WTC11 (cell line): Measurements from ENCODE around the gene GPR108. TPM values are rescaled to one million over a fixed set of nuclear protein-coding genes. Genes with fewer than 3 reads are reported as not detected.

Experiments used
- ATAC-seq: fragments of 200-7000 bp; cut with Tn5 transposase; 2 replicates; pipeline ENCODE4 v1.10.0; 2021; ENCODE audit warnings: mild to moderate bottlenecking, moderate library complexity
- CTCF ChIA-PET: fragments of 300-600 bp; sonication (Branson Sonifier 250); formaldehyde crosslinking; loops from one replicate; lab custom pipeline; 2021; ENCODE audit warnings: antibody characterized with exemption; lab: Charles Lee
- POLR2A ChIA-PET: fragments of 350-600 bp; sonication (Branson Sonifier 250); formaldehyde crosslinking; loops from one replicate; lab custom pipeline; 2021; ENCODE audit warnings: antibody characterized with exemption; lab: Charles Lee
- DNase-seq: peaks from one replicate; pipeline ENCODE4 v3.0.0; 2021; ENCODE audit warnings: low spot score
- H3K27ac Mint-ChIP-seq: 2 replicates; pipeline ENCODE4 v1.8.0; 2021; ENCODE audit warnings: mixed read lengths
- H3K27me3 Mint-ChIP-seq: 2 replicates; pipeline ENCODE4 v1.8.0; 2021; ENCODE audit warnings: low read depth, mild to moderate bottlenecking, moderate library complexity, mixed read lengths
- H3K36me3 Mint-ChIP-seq: 2 replicates; pipeline ENCODE4 v1.8.0; 2021; ENCODE audit warnings: mixed read lengths
- H3K4me1 Mint-ChIP-seq: 2 replicates; pipeline ENCODE4 v1.8.0; 2022; ENCODE audit warnings: mixed read lengths
- H3K4me3 Mint-ChIP-seq: 2 replicates; pipeline ENCODE4 v1.8.0; 2021; ENCODE audit warnings: mild to moderate bottlenecking, moderate library complexity, mixed read lengths
- H3K9me3 Mint-ChIP-seq: 2 replicates; pipeline ENCODE4 v1.8.0; 2021; ENCODE audit warnings: mixed read lengths
- AR ChIP-seq: fragments of 250-450 bp; sonication (Bioruptor Pico); IDR thresholded peaks from 2 replicates; pipeline ENCODE4 v1.9.0; 2021; ENCODE audit warnings: mild to moderate bottlenecking
- CTCF ChIP-seq: fragments of 200-600 bp; IDR thresholded peaks from 2 replicates; pipeline ENCODE4 v1.8.0; 2022; ENCODE audit warnings: antibody characterized with exemption
- EMX1 ChIP-seq: fragments of 250-450 bp; sonication (Bioruptor Pico); IDR thresholded peaks from 2 replicates; pipeline ENCODE4 v1.8.0; 2021; ENCODE audit warnings: mild to moderate bottlenecking
- ETV6 ChIP-seq: sonication (generic); formaldehyde crosslinking; IDR thresholded peaks from 2 replicates; pipeline ENCODE4 v1.8.1; 2022; ENCODE audit warnings: mild to moderate bottlenecking, missing genetic modification reagents
- FOXP1 ChIP-seq: sonication (generic); formaldehyde crosslinking; IDR thresholded peaks from 2 replicates; pipeline ENCODE4 v1.8.0; 2022; ENCODE audit warnings: missing genetic modification reagents, mild to moderate bottlenecking, moderate library complexity, borderline replicate concordance
- HMGA2 ChIP-seq: fragments of 250-450 bp; sonication (Bioruptor Pico); IDR thresholded peaks from 2 replicates; pipeline ENCODE4 v1.4.0; 2021; ENCODE audit warnings: mild to moderate bottlenecking, moderate library complexity
- HMGXB4 ChIP-seq: sonication (generic); formaldehyde crosslinking; IDR thresholded peaks from 2 replicates; pipeline ENCODE4 v1.8.1; 2023; ENCODE audit warnings: mild to moderate bottlenecking, moderate library complexity, missing genetic modification reagents
- JAZF1 ChIP-seq: fragments of 250-450 bp; sonication (Bioruptor Pico); IDR thresholded peaks from 2 replicates; pipeline ENCODE4 v1.9.0; 2021; ENCODE audit warnings: moderate library complexity, mild to moderate bottlenecking, inconsistent platforms
- MAX ChIP-seq: sonication (generic); formaldehyde crosslinking; IDR thresholded peaks from 2 replicates; pipeline ENCODE4 v1.8.0; 2022; ENCODE audit warnings: mild to moderate bottlenecking, missing genetic modification reagents
- MYBL2 ChIP-seq: sonication (generic); formaldehyde crosslinking; IDR thresholded peaks from 2 replicates; pipeline ENCODE4 v1.8.1; 2023; ENCODE audit warnings: mild to moderate bottlenecking, moderate library complexity, missing genetic modification reagents
- NR3C1 ChIP-seq: sonication (generic); formaldehyde crosslinking; conservative IDR thresholded peaks from 2 replicates; pipeline ENCODE4 v1.8.1; 2023; ENCODE audit warnings: low read depth, mild to moderate bottlenecking, missing genetic modification reagents
- RORB ChIP-seq: fragments of 250-450 bp; sonication (Bioruptor Pico); IDR thresholded peaks from 2 replicates; pipeline ENCODE4 v1.9.0; 2021; ENCODE audit warnings: mild to moderate bottlenecking
- SP1 ChIP-seq: sonication (generic); formaldehyde crosslinking; conservative IDR thresholded peaks from 2 replicates; pipeline ENCODE4 v1.8.1; 2022; ENCODE audit warnings: missing genetic modification reagents
- TCF7 ChIP-seq: sonication (generic); formaldehyde crosslinking; IDR thresholded peaks from 2 replicates; pipeline ENCODE4 v1.8.0; 2022; ENCODE audit warnings: mild to moderate bottlenecking, low read depth, missing genetic modification reagents, moderate library complexity
- TEAD4 ChIP-seq: sonication (generic); formaldehyde crosslinking; IDR thresholded peaks from 2 replicates; pipeline ENCODE4 v1.8.0; 2022; ENCODE audit warnings: mild to moderate bottlenecking, missing genetic modification reagents
- USF1 ChIP-seq: sonication (generic); formaldehyde crosslinking; IDR thresholded peaks from 2 replicates; pipeline ENCODE4 v1.8.0; 2022; ENCODE audit warnings: mild to moderate bottlenecking, missing genetic modification reagents
- ZBTB21 ChIP-seq: sonication (generic); formaldehyde crosslinking; IDR thresholded peaks from 2 replicates; pipeline ENCODE4 v1.8.1; 2023; ENCODE audit warnings: mild to moderate bottlenecking, missing genetic modification reagents, borderline replicate concordance
- ZNF121 ChIP-seq: sonication (generic); formaldehyde crosslinking; IDR thresholded peaks from 2 replicates; pipeline ENCODE4 v1.8.0; 2023; ENCODE audit warnings: missing genetic modification reagents
- ZNF232 ChIP-seq: sonication (generic); formaldehyde crosslinking; IDR thresholded peaks from 2 replicates; pipeline ENCODE4 v1.8.0; 2022; ENCODE audit warnings: mild to moderate bottlenecking, missing genetic modification reagents
- ZNF396 ChIP-seq: fragments of 250-450 bp; sonication (Bioruptor Pico); IDR thresholded peaks from 2 replicates; pipeline ENCODE4 v1.8.0; 2021; ENCODE audit warnings: mild to moderate bottlenecking, moderate library complexity, borderline replicate concordance
- ZNF532 ChIP-seq: fragments of 250-450 bp; sonication (Bioruptor Pico); IDR thresholded peaks from 2 replicates; pipeline ENCODE4 v1.9.0; 2021; ENCODE audit warnings: mild to moderate bottlenecking, borderline replicate concordance
- total RNA-seq: library from RNA; stranded (reverse); gene quantifications from 3 replicates; pipeline ENCODE4 v1.2.3, GENCODE V29; 2021

The GPR108 gene
- total RNA-seq, 1 experiment from 2014 or later, result 48.7 TPM

GRCh38 chr19:6753178-6754031 lies 16.0 kb upstream of the GPR108 start (continued):
- TF ChIP-seq HMGXB4 (peak; percentile 65; the same call in 1 of the 2 replicates), AR (CRISPR knock-in tag) (no peak), FOXP1 (CRISPR knock-in tag) (no peak; the same call in 1 of the 2 replicates), USF1 (CRISPR knock-in tag) (peak; percentile 91), HMGA2 (CRISPR knock-in tag) (no peak), ZNF396 (CRISPR knock-in tag) (no peak), ZNF232 (CRISPR knock-in tag) (0 out of 2 replicates have a peak, but pooled peaks have one; percentile 37), SP1 (peak; percentile 82), TCF7 (CRISPR knock-in tag) (no peak)
- TF ChIP-seq, all 79 proteins: peak for 16

- Mint-ChIP-seq H3K27me3 (no peaks in the 10 kb centered on the region), H3K9me3 (no peaks in the 10 kb centered on the region), H3K4me1 (peaks cover 5% of the 10 kb centered on the region; the same call in 1 of the 2 replicates), H3K4me3 (peak overlapping the region; percentile 80), H3K36me3 (peaks cover 41% of the 10 kb centered on the region), H3K27ac (peak overlapping the region; percentile 98)
- DNase-seq, result peak; percentile 90
- ChIA-PET POLR2A (interaction anchor here (0.6 to 3.3 kb wide), 9 partner anchors 10 to 706 kb away, joined by 3 to 40 read pairs (median 6); partner anchors contain the start of genes GPR108, SH2D3A and TRIP10), CTCF (interaction anchor here (0.9 to 3.4 kb wide), 12 partner anchors 8 to 236 kb away, joined by 3 to 31 read pairs (median 4); partner anchors contain the start of genes GPR108, SH2D3A, TNFSF9 and VAV1)
- ATAC-seq, result peak; percentile 38
- peak; percentile 69; the same call in 1 of the 2 replicates for TF ChIP-seq MAX (CRISPR knock-in tag)
- no peak for TF ChIP-seq ZBTB21 (CRISPR knock-in tag)
- TF ChIP-seq RORB (CRISPR knock-in tag), result no peak
- TF ChIP-seq TEAD4 (CRISPR knock-in tag), result no peak
- TF ChIP-seq CTCF, result no peak
- TF ChIP-seq ZNF121, result peak; percentile 48
- peak; percentile 65; the same call in 1 of the 2 replicates for TF ChIP-seq EMX1
- no peak for TF ChIP-seq JAZF1 (CRISPR knock-in tag)
- TF ChIP-seq ZNF396 (CRISPR knock-in tag), result no peak
- TF ChIP-seq NR3C1 (CRISPR knock-in tag), result 0 out of 2 replicates have a peak, but pooled peaks have one; percentile 9
- 0 out of 2 replicates have a peak, but pooled peaks have one; percentile 23 for TF ChIP-seq MYBL2 (CRISPR knock-in tag)
- no peak for TF ChIP-seq ZNF532
- 0 out of 2 replicates have a peak, but pooled peaks have one; percentile 4 for TF ChIP-seq ETV6 (CRISPR knock-in tag)
Measured at GRCh38 chr19:6752256-6753177, 15.1 kb upstream of the GPR108 start.
